Bronchial epithelial cell (primary cell): Measurements from ENCODE around the gene PCDHA8. TPM values are rescaled to one million over a fixed set of nuclear protein-coding genes. Genes with fewer than 3 reads are reported as not detected.
A peak's percentile ranks its signal among the peaks of the same experiment; 100 is the strongest.
"Not testable (repeated sequence)": the region's sequence is repeated elsewhere in the genome, so short reads cannot be mapped to it uniquely, and the experiment has no call there.

Experiments used
- DNase-seq: peaks from one replicate; pipeline ENCODE4 v3.0.0-alpha.2; 2010; ENCODE audit warnings: low read depth
- FAIRE-seq: peaks from 2 replicates; lab custom pipeline; 2011; peaks lifted over from hg19 to GRCh38; lab: Jason Lieb, UNC
- H3K27me3 ChIP-seq: 2 replicates; pipeline ENCODE4 v1.5.1; 2011; ENCODE audit warnings: low read length; ENCODE audit not compliant: control insufficient read depth, insufficient read depth
- H3K36me3 ChIP-seq: 2 replicates; pipeline ENCODE4 v1.5.1; 2011; ENCODE audit warnings: low read length; ENCODE audit not compliant: control insufficient read depth, insufficient read depth
- H3K4me3 ChIP-seq: 2 replicates; pipeline ENCODE4 v1.5.1; 2011; ENCODE audit warnings: mild to moderate bottlenecking, low read depth, low read length, control low read depth
- total RNA-seq: library from RNA; depleted of rRNA; stranded (reverse); fragments of >200 nt; gene quantifications from 2 replicates; pipeline ENCODE4 v1.2.1, GENCODE V29; 2014
- TF ChIP-seq, protein P1 (sequence below): IDR thresholded peaks from 2 replicates; pipeline ENCODE4 v1.5.1; 2011; ENCODE audit warnings: mild to moderate bottlenecking, moderate library complexity, low read length, control low read depth, inconsistent platforms; ENCODE audit not compliant: insufficient read depth, severe bottlenecking

PCDHA8 gene
- total RNA-seq, 1 donor from 2014 or later = not detected

DNA sequence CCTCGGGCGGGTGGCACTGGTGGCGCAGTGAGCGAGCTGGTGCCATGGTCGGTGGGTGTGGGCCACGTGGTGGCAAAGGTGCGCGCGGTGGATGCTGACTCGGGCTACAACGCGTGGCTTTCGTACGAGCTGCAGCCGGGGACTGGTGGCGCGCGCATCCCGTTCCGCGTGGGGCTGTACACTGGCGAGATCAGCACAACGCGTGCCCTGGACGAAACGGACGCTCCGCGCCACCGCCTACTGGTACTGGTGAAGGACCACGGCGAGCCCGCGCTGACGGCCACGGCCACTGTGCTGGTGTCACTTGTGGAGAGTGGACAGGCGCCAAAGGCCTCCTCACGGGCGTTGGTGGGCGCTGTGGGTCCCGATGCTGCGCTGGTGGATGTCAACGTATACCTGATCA lies 32.1 kb upstream of the PCDHA8 start:
- H3K27me3 ChIP-seq = no peaks in the 10 kb centered on the region
- H3K4me3 ChIP-seq = no peak overlapping the region
- DNase-seq = no peak
- no peaks in the 10 kb centered on the region for H3K36me3 ChIP-seq
- no peak for FAIRE-seq
- TF ChIP-seq, protein P1, sequence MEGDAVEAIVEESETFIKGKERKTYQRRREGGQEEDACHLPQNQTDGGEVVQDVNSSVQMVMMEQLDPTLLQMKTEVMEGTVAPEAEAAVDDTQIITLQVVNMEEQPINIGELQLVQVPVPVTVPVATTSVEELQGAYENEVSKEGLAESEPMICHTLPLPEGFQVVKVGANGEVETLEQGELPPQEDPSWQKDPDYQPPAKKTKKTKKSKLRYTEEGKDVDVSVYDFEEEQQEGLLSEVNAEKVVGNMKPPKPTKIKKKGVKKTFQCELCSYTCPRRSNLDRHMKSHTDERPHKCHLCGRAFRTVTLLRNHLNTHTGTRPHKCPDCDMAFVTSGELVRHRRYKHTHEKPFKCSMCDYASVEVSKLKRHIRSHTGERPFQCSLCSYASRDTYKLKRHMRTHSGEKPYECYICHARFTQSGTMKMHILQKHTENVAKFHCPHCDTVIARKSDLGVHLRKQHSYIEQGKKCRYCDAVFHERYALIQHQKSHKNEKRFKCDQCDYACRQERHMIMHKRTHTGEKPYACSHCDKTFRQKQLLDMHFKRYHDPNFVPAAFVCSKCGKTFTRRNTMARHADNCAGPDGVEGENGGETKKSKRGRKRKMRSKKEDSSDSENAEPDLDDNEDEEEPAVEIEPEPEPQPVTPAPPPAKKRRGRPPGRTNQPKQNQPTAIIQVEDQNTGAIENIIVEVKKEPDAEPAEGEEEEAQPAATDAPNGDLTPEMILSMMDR = no peak

DNA sequence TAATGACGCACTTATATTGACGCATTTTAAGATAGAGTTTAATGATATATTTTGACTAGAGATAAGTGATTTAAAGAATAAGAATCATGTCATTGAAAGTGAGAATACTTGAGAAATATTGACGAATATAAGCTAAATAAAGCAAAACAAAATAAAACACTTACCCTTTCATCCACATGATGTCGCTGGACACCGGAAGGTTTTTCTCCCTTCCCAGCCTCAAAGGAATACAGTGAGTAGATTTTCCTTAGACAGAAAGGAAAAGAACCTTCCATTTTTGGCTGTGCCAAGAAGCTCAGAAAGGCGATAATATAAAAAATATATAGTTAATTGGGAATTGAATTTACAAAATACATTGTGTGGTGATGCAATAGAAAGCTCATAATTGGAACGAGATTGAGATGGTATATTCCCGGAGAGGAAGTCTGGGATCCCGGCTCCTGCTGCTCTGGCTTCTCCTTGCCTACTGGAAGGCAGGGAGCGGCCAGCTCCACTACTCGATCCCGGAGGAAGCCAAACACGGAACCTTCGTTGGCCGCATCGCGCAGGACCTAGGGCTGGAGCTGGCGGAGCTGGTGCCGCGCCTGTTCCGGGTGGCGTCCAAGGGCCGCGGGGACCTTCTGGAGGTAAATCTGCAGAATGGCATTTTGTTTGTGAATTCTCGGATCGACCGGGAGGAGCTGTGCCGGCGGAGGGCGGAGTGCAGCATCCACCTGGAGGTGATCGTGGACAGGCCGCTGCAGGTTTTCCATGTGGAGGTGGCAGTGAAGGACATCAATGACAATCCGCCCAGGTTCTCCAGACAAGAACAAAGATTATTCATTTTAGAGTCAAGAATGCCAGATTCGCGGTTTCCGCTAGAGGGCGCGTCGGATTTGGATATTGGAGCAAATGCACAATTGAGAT lies 19.4 kb upstream of the PCDHA8 start, which contains the start of gene PCDHA5:
PCDHA5 (plus strand) TSS at position 239 of the 906 bp plus-strand sequence.
- TF ChIP-seq, protein P1 = peak; percentile 35
- DNase-seq (peak; percentile 13), FAIRE-seq (no peak)
- no peak within 1 kb of the TSS for H3K4me3 ChIP-seq
- no peaks in the 10 kb centered on the region for H3K36me3 ChIP-seq
- no peaks in the 10 kb centered on the region for H3K27me3 ChIP-seq

DNA sequence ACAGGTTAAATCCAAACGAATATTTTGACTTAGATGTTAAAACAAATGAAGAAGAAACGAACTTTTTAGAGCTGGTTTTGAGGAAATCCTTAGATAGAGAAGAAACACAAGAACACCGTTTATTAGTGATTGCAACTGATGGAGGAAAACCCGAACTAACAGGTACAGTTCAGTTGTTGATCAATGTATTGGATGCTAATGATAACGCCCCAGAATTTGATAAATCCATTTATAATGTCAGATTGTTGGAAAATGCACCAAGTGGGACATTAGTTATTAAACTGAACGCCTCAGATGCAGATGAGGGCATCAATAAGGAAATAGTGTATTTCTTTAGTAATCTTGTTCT lies 18.7 kb upstream of the PCDHA8 start:
- TF ChIP-seq, protein P1 = no peak
- H3K36me3 ChIP-seq = no peaks in the 10 kb centered on the region
- no peak overlapping the region for H3K4me3 ChIP-seq
- no peak for DNase-seq
- no peaks in the 10 kb centered on the region for H3K27me3 ChIP-seq
- no peak for FAIRE-seq

DNA sequence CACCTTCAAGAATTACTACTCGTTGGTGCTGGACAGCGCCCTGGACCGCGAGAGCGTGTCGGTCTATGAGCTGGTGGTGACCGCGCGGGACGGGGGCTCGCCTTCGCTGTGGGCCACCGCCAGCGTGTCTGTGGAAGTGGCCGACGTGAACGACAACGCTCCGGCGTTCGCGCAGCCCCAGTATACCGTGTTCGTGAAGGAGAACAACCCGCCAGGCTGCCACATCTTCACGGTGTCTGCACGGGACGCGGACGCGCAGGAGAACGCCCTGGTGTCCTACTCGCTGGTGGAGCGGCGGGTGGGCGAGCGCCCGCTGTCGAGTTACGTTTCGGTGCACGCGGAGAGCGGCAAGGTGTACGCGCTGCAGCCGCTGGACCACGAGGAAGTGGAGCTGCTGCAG lies 18.0 kb upstream of the PCDHA8 start:
- not testable (repeated sequence) for DNase-seq, H3K27me3 ChIP-seq, H3K36me3 ChIP-seq, H3K4me3 ChIP-seq, FAIRE-seq

DNA sequence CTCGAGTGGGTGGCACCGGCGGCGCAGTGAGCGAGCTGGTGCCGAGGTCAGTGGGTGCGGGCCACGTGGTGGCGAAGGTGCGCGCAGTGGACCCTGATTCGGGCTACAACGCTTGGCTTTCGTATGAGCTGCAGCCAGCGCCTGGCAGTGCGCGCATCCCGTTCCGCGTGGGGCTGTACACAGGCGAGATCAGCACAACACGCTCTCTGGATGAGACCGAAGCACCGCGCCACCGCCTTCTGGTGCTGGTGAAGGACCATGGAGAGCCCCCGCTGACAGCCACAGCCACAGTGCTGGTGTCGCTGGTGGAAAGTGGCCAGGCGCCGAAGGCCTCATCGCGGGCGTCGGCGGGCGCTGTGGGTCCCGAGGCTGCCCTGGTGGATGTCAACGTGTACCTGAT lies 17.5 kb upstream of the PCDHA8 start:
- Histone ChIP-seq H3K36me3 (no peaks in the 10 kb centered on the region), H3K4me3 (no peak overlapping the region), H3K27me3 (no peaks in the 10 kb centered on the region)
- TF ChIP-seq, protein P1 = no peak
- FAIRE-seq (no peak), DNase-seq (no peak)

DNA sequence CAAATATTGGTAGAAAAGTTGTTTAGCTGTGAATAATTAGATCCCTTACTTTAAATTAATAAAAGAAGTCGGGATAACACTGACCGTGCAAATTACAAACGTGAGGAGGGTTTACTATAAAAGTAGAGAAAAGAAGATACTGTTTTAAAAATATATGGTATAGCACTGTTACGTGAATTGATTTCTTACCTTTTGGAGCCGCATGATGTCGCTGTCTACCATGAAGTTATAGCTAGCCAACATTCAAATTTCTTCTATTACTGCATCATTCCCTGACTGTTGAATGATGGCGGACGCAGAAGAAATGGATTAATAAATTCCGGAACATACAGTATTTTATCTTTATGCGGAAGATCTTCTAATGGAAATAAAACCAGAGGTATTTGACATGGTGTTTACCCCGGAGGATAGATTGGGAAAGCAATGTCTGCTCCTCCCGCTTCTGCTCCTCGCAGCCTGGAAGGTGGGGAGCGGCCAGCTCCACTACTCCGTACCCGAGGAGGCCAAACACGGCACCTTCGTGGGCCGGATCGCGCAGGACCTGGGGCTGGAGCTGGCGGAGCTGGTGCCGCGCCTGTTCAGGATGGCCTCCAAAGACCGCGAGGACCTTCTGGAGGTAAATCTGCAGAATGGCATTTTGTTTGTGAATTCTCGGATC lies 13.2 kb upstream of the PCDHA8 start, which contains the start of gene PCDHA6:
PCDHA6 (plus strand) TSS at position 257 of the 658 bp plus-strand sequence; CDS start at position 389, 132 bp downstream.
- no peak within 1 kb of the TSS for H3K4me3 ChIP-seq
- H3K27me3 ChIP-seq = no peaks in the 10 kb centered on the region
- TF ChIP-seq, protein P1 = no peak
- peak; percentile 5 for DNase-seq
- FAIRE-seq = no peak
- H3K36me3 ChIP-seq = no peaks in the 10 kb centered on the region
